T-helper 1 cell treated with Interleukin-12 subunit alpha and Interleukin-12 subunit beta and Interleukin-4 antibody, amounts not matched to agents 30 μg/mL and 1 μg/mL, for 36 hours (primary cell): ENCODE data around the gene PDK2.

Experiments used
- H3K27ac Mint-ChIP-seq: one replicate; pipeline ENCODE4 v1.8.0; 2021; ENCODE audit warnings: mild to moderate bottlenecking, mixed read lengths
- H3K27me3 Mint-ChIP-seq: one replicate; pipeline ENCODE4 v1.8.0; 2021; ENCODE audit warnings: low read depth, mixed read lengths
- H3K36me3 Mint-ChIP-seq: one replicate; pipeline ENCODE4 v1.8.0; 2021; ENCODE audit warnings: low read depth, mixed read lengths
- H3K4me1 Mint-ChIP-seq: one replicate; pipeline ENCODE4 v1.8.0; 2021; ENCODE audit warnings: low read depth, mixed read lengths
- H3K4me3 Mint-ChIP-seq: one replicate; pipeline ENCODE4 v1.8.0; 2021; ENCODE audit warnings: mild to moderate bottlenecking, moderate library complexity, mixed read lengths
- H3K9me3 Mint-ChIP-seq: one replicate; pipeline ENCODE4 v1.8.0; 2021; ENCODE audit warnings: mixed read lengths

The PDK2 gene

GRCh38 chr17:50094753-50095619 is at the start of gene PDK2:
TSS of gene PDK2 (plus strand) at chr17:50095351. CDS start at chr17:50095436, 85 bp downstream.
- peak within 1 kb of the TSS; percentile 95 for H3K4me3 Mint-ChIP-seq
- no peaks in the 10 kb centered on the region for H3K27me3 Mint-ChIP-seq
- H3K4me1 Mint-ChIP-seq = peaks cover 16% of the 10 kb centered on the region
- H3K27ac Mint-ChIP-seq = peak within 1 kb of the TSS; percentile 91
- no peaks in the 10 kb centered on the region for H3K9me3 Mint-ChIP-seq
- peaks cover 4% of the 10 kb centered on the region for H3K36me3 Mint-ChIP-seq

GRCh38 chr17:50046179-50046578 is 49.0 kb upstream of the PDK2 start:
- peaks cover 33% of the 10 kb centered on the region for H3K4me1 Mint-ChIP-seq
- no peak overlapping the region for H3K27ac Mint-ChIP-seq
- H3K36me3 Mint-ChIP-seq = peaks cover 2% of the 10 kb centered on the region
- H3K9me3 Mint-ChIP-seq = no peaks in the 10 kb centered on the region
- H3K4me3 Mint-ChIP-seq = no peak overlapping the region
- H3K27me3 Mint-ChIP-seq = peaks cover 4% of the 10 kb centered on the region

- Mint-ChIP-seq H3K27ac (no peak overlapping the region), H3K36me3 (peaks cover 2% of the 10 kb centered on the region), H3K4me3 (no peak overlapping the region), H3K27me3 (peaks cover 4% of the 10 kb centered on the region), H3K9me3 (no peaks in the 10 kb centered on the region), H3K4me1 (peaks cover 38% of the 10 kb centered on the region)
These were observed 48.5 kb upstream of the PDK2 start for GRCh38 chr17:50046667-50047066.

GRCh38 chr17:50047083-50047482 is 48.1 kb upstream of the PDK2 start:
- no peak overlapping the region for H3K27ac Mint-ChIP-seq
- peaks cover 1% of the 10 kb centered on the region for H3K27me3 Mint-ChIP-seq
- peaks cover 42% of the 10 kb centered on the region for H3K4me1 Mint-ChIP-seq
- peaks cover 2% of the 10 kb centered on the region for H3K36me3 Mint-ChIP-seq
- no peak overlapping the region for H3K4me3 Mint-ChIP-seq
- no peaks in the 10 kb centered on the region for H3K9me3 Mint-ChIP-seq

- H3K36me3 Mint-ChIP-seq = peaks cover 2% of the 10 kb centered on the region
- H3K27ac Mint-ChIP-seq = no peak overlapping the region
- H3K9me3 Mint-ChIP-seq = no peaks in the 10 kb centered on the region
- peaks cover 43% of the 10 kb centered on the region for H3K4me1 Mint-ChIP-seq
- H3K27me3 Mint-ChIP-seq = no peaks in the 10 kb centered on the region
- H3K4me3 Mint-ChIP-seq = no peak overlapping the region
These were observed 47.5 kb upstream of the PDK2 start for GRCh38 chr17:50047488-50048126.

- H3K27ac Mint-ChIP-seq = no peak overlapping the region
- peaks cover 48% of the 10 kb centered on the region for H3K4me1 Mint-ChIP-seq
- H3K9me3 Mint-ChIP-seq = no peaks in the 10 kb centered on the region
These were observed 46.9 kb upstream of the PDK2 start for GRCh38 chr17:50048146-50048720.

GRCh38 chr17:50048988-50049387 is 46.2 kb upstream of the PDK2 start:
- Mint-ChIP-seq H3K4me3 (no peak overlapping the region), H3K9me3 (no peaks in the 10 kb centered on the region), H3K27me3 (no peaks in the 10 kb centered on the region), H3K27ac (peak overlapping the region; percentile 29), H3K4me1 (peaks cover 50% of the 10 kb centered on the region), H3K36me3 (peaks cover 2% of the 10 kb centered on the region)

More at GRCh38 chr17:50048146-50048720, 46.9 kb upstream of the PDK2 start:
- H3K4me3 Mint-ChIP-seq = no peak overlapping the region
- peaks cover 2% of the 10 kb centered on the region for H3K36me3 Mint-ChIP-seq
- no peaks in the 10 kb centered on the region for H3K27me3 Mint-ChIP-seq

GRCh38 chr17:50049636-50050035 is 45.5 kb upstream of the PDK2 start:
- Mint-ChIP-seq H3K9me3 (no peaks in the 10 kb centered on the region), H3K27ac (peak overlapping the region; percentile 86), H3K36me3 (peaks cover 2% of the 10 kb centered on the region), H3K27me3 (no peaks in the 10 kb centered on the region), H3K4me3 (no peak overlapping the region), H3K4me1 (peaks cover 50% of the 10 kb centered on the region)

- H3K27ac Mint-ChIP-seq = peak overlapping the region; percentile 95
- peaks cover 55% of the 10 kb centered on the region for H3K4me1 Mint-ChIP-seq
- H3K36me3 Mint-ChIP-seq = peaks cover 2% of the 10 kb centered on the region
- H3K27me3 Mint-ChIP-seq = no peaks in the 10 kb centered on the region
- H3K9me3 Mint-ChIP-seq = no peaks in the 10 kb centered on the region
- peak overlapping the region; percentile 59 for H3K4me3 Mint-ChIP-seq
These were observed 44.6 kb upstream of the PDK2 start for GRCh38 chr17:50050431-50051032.

GRCh38 chr17:50051082-50051576 is 44.0 kb upstream of the PDK2 start:
- peaks cover 55% of the 10 kb centered on the region for H3K4me1 Mint-ChIP-seq
- H3K4me3 Mint-ChIP-seq = peak overlapping the region; percentile 59
- H3K27me3 Mint-ChIP-seq = no peaks in the 10 kb centered on the region
- peak overlapping the region; percentile 95 for H3K27ac Mint-ChIP-seq
- peaks cover 2% of the 10 kb centered on the region for H3K36me3 Mint-ChIP-seq
- H3K9me3 Mint-ChIP-seq = no peaks in the 10 kb centered on the region

- Mint-ChIP-seq H3K4me3 (peak overlapping the region; percentile 59), H3K36me3 (peaks cover 2% of the 10 kb centered on the region), H3K27me3 (no peaks in the 10 kb centered on the region), H3K9me3 (no peaks in the 10 kb centered on the region), H3K27ac (peak overlapping the region; percentile 95), H3K4me1 (peaks cover 55% of the 10 kb centered on the region)
These were observed 43.5 kb upstream of the PDK2 start for GRCh38 chr17:50051606-50052005.

- H3K9me3 Mint-ChIP-seq = no peaks in the 10 kb centered on the region
- no peak overlapping the region for H3K4me3 Mint-ChIP-seq
- no peaks in the 10 kb centered on the region for H3K27me3 Mint-ChIP-seq
These were observed 42.8 kb upstream of the PDK2 start for GRCh38 chr17:50052241-50052796.

GRCh38 chr17:50052822-50053653 is 42.1 kb upstream of the PDK2 start:
- H3K27ac Mint-ChIP-seq = no peak overlapping the region
- peaks cover 54% of the 10 kb centered on the region for H3K4me1 Mint-ChIP-seq
- H3K36me3 Mint-ChIP-seq = peaks cover 5% of the 10 kb centered on the region
- peak overlapping the region; percentile 4 for H3K4me3 Mint-ChIP-seq
- H3K27me3 Mint-ChIP-seq = no peaks in the 10 kb centered on the region
- H3K9me3 Mint-ChIP-seq = no peaks in the 10 kb centered on the region

More at GRCh38 chr17:50052241-50052796, 42.8 kb upstream of the PDK2 start:
- H3K4me1 Mint-ChIP-seq = peaks cover 54% of the 10 kb centered on the region
- peaks cover 2% of the 10 kb centered on the region for H3K36me3 Mint-ChIP-seq
- H3K27ac Mint-ChIP-seq = peak overlapping the region; percentile 8
